Activated T-cell treated with anti-CD3 and anti-CD28 coated beads, Interleukin-2, amount 50 U/mL, for 1 hour (primary cell): Measurements from ENCODE around the gene SLC9C2.
"Not testable (repeated sequence)": the region's sequence is repeated elsewhere in the genome, so short reads cannot be mapped to it uniquely, and the experiment has no call there.

Experiments
- DNase-seq: peaks from one replicate; pipeline ENCODE4 v3.0.0-alpha.2; 2020

The SLC9C2 gene

DNA sequence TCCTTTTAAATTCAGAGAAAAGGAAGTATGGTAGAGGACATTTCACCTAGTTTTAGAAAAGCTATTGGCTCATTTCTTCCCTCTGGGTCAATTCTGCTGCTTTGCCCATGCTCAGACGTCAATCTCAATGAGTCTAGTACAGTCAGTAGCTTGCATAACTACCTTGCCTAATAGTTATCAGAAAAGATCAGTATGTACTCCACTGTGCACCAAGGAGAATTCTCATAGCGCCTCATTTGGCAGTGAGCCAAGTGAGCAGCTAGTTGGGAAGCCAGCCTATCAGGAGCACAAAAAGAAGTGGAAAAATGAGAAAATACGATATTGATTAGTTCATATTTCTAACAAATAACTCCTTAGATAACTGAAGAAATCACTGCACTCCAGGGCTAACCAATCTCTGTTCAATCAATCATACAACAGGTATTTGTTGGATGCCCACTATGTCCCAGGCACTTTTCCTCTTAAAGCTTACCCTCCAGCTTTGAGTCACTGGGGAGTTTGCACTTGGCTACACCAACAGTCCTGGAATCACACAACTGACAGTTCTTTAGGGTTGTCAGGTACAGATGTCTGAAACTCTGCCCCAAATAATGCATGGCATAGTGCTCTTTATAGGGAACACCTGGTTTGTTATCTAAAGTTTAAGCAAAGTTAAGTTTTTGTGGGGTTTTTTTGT is 75.6 kb downstream of the SLC9C2 start:
- no peak for DNase-seq

- no peak for DNase-seq
These were observed 76.9 kb downstream of the SLC9C2 start for GRCh38 chr1:173525926-173526325.

GRCh38 chr1:173523329-173523728 is 79.5 kb downstream of the SLC9C2 start:
- DNase-seq = no peak

DNA sequence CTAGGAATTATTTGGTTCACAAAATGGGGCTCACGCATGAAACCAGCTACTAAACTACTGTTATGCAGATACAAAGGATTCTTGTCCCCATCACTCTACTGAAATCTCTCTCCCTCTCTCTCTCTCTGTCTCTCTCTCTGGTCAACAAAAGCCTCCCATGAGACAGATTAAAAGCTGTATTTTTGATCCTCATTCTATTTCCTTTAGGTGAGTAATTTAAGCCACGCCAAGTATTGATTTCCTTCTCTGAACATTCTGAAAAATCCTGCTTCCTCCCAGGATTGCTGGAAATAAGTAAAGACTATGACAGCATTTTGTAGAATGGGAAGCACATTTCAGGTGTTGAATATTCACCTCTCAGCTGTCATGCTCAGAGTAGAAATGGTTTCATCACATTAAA is 82.1 kb downstream of the SLC9C2 start:
- DNase-seq = no peak

GRCh38 chr1:173514503-173514902 is 88.4 kb downstream of the SLC9C2 start:
- DNase-seq = not testable (repeated sequence)

DNA sequence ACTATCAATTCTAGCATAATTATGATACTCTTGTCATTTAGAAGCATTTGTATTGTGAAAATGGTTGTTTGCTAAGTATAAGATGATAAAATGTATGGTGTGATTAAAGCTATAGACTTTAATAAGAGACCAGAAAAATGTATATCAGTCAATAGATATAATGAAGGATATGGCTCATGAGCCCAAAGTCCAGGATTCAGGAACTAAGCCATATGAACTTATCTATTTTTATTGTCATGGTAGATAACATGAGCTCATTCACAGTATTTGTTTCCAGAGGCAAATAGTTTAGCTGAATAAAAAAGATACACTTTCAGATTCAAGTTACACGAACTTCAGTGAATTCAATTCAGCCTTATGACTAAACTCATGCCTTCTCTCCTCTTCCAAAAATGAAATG is 93.1 kb downstream of the SLC9C2 start:
- no peak for DNase-seq

DNA sequence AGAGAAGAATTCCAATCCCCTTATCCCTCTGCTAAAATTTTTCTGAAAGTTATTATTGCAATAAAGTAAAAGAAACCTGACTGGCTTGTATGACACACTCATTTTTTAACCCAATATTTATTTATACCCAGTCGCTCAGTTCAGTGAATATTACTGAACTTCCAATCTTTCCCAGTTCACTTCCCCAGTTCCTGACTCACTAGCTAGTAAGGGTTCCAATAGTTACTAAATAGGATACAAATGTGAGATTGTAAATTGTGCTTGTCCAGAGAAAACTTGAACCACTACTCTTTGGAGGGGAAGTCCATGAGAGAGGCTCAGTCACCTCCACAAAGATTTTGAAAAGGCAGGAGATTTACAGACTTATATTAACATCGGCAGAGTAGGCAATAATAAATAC is 94.3 kb downstream of the SLC9C2 start:
- no peak for DNase-seq

GRCh38 chr1:173507847-173508209 is 95.0 kb downstream of the SLC9C2 start:
- no peak for DNase-seq

DNA sequence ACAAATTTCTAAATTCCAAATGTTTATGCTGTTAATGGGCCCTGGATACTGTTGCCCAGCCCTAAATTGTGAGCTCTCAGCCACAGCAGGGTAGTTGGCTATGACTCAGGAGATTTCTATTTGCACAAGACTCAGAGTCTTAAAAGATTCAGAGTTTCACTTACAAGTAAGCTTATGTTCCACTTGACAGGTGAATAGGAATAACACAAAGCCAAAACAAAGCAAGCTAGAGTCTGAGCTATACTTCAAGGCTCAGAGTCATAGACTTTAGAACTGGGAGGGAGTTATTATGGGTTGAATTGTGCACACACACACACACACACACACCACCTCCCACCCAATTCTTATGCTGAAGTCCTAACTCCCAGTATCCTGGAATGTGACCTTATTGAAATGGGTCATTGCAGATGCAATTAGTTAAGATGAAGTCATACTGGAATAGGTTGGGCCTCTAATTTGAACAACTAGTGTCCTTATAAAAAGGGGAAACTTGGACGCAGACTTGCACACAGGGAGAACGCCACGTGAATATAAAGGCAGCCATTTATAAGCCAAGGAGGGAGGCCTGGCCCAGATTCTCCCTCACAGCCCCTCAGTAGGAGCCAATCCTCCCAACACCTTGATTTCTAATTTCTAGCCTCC is 95.5 kb downstream of the SLC9C2 start:
- no peak for DNase-seq

GRCh38 chr1:173506437-173506836 is 96.4 kb downstream of the SLC9C2 start:
- DNase-seq = no peak

GRCh38 chr1:173505391-173505790 is 97.5 kb downstream of the SLC9C2 start:
- no peak for DNase-seq

DNA sequence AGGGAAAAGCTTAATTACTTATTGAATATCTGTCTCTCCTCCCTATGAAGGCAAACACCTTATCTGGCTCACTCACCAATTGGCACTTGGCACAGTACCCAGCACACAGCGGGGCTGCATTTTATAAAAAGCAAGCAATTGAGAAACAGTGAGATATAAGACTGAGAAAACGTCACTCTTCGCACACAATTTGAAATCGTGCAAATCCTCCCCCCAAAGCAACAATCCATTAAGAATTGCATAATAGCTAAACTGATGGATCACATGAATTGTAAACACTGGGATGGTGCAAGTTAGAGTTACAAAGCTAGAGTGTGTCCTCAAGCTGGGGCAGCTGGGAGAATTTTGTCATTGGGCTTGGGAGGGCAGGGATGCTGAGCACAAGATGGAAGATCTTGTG is 98.6 kb downstream of the SLC9C2 start:
- no peak for DNase-seq

- no peak for DNase-seq
These were observed 99.5 kb downstream of the SLC9C2 start for GRCh38 chr1:173503391-173503790.

GRCh38 chr1:173502104-173502503 is 100.8 kb downstream of the SLC9C2 start:
- no peak for DNase-seq

GRCh38 chr1:173499729-173500128 is 103.1 kb downstream of the SLC9C2 start:
- DNase-seq = no peak

DNA sequence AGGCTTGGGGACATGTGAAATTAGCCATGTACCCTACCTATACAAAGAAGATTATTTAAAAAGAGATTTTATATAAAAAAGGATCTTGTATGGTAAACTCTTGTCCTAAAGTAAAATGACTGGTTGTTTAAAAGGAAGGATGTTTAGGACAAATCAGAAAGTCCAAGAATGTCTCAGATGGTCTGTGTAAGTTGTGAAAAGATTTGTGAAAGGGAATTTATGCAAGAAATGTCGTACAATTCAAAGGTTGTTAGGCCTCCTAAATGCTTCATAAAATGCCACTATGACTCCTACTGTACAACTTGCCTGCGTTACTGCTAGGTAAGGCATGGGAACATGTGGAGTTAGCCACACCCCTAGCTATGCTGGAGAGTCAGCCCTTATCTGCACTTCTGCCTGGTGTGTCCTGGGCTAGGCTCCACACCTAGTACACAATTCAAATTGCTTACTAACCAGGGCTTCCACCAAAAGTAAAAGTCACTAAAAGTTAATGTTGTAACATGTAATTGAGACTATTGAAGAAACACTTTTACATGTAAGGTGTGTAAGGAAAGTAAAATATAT is 106.0 kb downstream of the SLC9C2 start:
- no peak for DNase-seq

DNA sequence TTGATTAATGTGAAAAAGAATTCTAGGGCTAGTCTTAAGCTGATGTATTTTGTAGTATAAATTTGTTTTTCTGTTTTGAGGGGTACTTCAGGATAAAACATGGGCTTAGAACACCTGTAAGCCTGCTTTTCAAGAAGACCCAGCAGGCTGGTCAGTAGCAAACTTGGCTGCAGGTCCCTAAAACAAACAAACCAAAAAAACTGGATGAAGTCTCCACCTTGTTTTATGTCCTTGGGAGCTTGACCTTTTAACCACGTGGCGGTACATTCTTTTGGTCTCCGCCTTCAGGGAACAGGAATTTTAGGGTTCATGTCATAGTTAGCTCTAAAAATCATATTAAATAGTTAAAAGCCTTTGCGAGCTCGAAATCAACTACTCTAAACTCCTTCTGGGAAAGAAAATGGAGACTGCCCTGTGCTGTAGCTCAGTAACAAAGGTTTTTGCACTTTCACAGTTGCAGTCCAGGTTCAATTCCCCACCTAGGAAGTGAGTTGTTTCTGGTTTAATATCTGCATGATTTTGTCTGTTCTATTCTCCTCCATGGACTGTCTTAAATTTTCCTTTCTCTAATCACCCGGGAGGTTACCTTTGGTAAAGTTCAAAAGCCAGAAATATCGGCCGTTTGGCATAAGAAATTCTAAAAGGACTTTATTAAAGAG is 107.1 kb downstream of the SLC9C2 start:
- no peak for DNase-seq

DNA sequence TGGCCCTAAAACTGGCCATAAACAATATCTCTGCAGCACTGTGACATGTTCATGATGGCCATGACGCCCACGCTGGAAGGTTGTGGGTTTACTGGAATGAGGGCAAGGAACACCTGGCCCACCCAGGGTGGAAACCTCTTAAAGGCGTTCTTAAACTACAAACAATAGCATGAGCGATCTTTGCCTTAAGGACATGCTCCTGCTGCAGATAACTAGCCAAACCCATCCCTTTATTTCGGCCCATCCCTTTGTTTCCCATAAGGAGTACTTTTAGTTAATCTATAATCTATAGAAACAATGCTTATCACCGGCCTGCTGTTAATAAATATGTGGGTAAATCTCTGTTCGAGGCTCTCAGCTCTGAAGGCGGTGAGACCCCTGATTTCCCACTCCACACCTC is 109.7 kb downstream of the SLC9C2 start:
- DNase-seq = not testable (repeated sequence)

DNA sequence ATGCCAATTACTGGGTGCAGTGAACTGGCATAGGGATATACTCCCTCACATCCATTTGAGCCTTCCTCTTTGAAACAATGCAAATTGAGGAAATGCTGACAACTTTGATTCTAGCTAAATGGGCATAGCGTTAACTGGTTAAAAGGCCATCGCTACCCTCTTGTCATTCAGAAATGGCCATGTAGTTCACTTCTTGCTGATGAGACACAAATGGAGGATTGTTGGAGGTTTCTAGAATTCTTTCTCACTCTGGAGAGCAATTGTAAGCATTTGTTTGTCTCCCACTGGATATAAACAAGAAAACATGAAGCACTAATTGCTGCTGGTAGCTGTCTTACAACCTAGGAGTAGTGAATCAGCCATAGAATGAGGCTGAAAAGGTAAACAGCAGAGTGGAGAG is 111.4 kb downstream of the SLC9C2 start:
- no peak for DNase-seq

DNA sequence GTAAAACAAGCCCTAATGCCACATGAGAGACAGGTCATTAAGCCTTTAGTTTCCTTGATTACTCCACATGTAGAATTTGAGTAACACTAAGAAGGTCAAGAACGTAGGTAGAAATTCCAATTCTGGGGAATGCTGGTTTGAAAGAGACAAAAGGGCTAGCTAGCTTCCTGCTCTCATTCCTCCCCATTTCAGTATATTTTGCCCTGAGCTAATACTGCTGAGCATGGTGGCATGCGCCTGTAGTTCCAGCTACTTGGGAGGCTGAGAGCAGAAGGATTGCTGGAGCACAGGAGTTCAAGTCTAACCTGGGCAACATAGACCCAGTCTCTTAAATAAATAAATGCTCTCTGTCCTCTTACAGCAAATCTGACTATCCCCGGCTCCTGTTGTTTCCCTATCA is 112.9 kb downstream of the SLC9C2 start:
- DNase-seq = no peak

- no peak for DNase-seq
These were observed 113.7 kb downstream of the SLC9C2 start for GRCh38 chr1:173489149-173489600.

- no peak for DNase-seq
These were observed 114.9 kb downstream of the SLC9C2 start for GRCh38 chr1:173488001-173488400.

GRCh38 chr1:173485401-173485800 is 117.5 kb downstream of the SLC9C2 start:
- no peak for DNase-seq

GRCh38 chr1:173484276-173484675 is 118.6 kb downstream of the SLC9C2 start:
- no peak for DNase-seq
